PFSK-1 (cell line): Measurements from ENCODE around the gene PTCH2.

Experiments
- POLR2AphosphoS5 ChIP-seq: IDR thresholded peaks from 2 replicates; pipeline ENCODE4 v1.6.1; 2012; ENCODE audit warnings: low read depth, mild to moderate bottlenecking, control low read depth, low read length, moderate library complexity
- TAF1 ChIP-seq: IDR thresholded peaks from 2 replicates; pipeline ENCODE4 v1.6.1; 2012; ENCODE audit warnings: low read length, control low read depth, borderline replicate concordance; ENCODE audit not compliant: insufficient read depth

GRCh38 chr1:44829506-44830384 lies 13.3 kb downstream of the PTCH2 start:
- TF ChIP-seq POLR2AphosphoS5: no peak
- no peak for TF ChIP-seq TAF1
